Transverse colon (tissue), 4 donors: ENCODE data around the gene FSCN2. TPM values are rescaled to one million over a fixed set of nuclear protein-coding genes. Genes with fewer than 3 reads are reported as not detected.
"Not testable (repeated sequence)": the region's sequence is repeated elsewhere in the genome, so short reads cannot be mapped to it uniquely, and the experiment has no call there.

Experiments used
- DNase-seq: peaks from one replicate; pipeline ENCODE4 v3.0.0-alpha.2; 2019
- H3K27ac ChIP-seq, 4 donors: fragments of 200-600 bp; sonication (generic); 2 replicates each; pipeline ENCODE4 v1.5.1; 2016 to 2018; ENCODE audit warnings: inconsistent platforms in 4 of 4
- H3K27me3 ChIP-seq: fragments of 200-600 bp; sonication (generic); 2 replicates; pipeline ENCODE4 v1.5.1; 2017; ENCODE audit warnings: inconsistent platforms
- H3K36me3 ChIP-seq, 4 donors: fragments of 200-600 bp; sonication (generic); 2 replicates each; pipeline ENCODE4 v1.5.1; 2017 to 2019; ENCODE audit warnings: inconsistent platforms in 4 of 4
- H3K4me1 ChIP-seq, 4 donors: fragments of 200-600 bp; sonication (generic); 2 replicates each; pipeline ENCODE4 v1.5.1; 2017 to 2020; ENCODE audit warnings: inconsistent platforms in 4 of 4
- H3K4me3 ChIP-seq, 4 donors: fragments of 200-600 bp; sonication (generic); 1 replicate in 1 of 4; 2 replicates in 3 of 4; pipeline versions ENCODE4 v1.5.1 to v1.6.1; 2017 to 2019; ENCODE audit warnings: inconsistent platforms in 4 of 4
- H3K9me3 ChIP-seq, 2 donors: fragments of 200-600 bp; sonication (generic); 2 replicates each; pipeline ENCODE4 v1.5.1; 2017 to 2019; ENCODE audit warnings: inconsistent platforms in 2 of 2
- CTCF ChIP-seq, 5 experiments: fragments of 200-600 bp in 3 of 5; fragments of 450-650 bp in 2 of 5; sonication (generic) in 3 of 5; IDR thresholded peaks; 1 replicate in 2 of 5; 2 replicates in 3 of 5; pipeline ENCODE4 v1.5.1; 2016 to 2017; ENCODE audit warnings: antibody characterized with exemption in 5 of 5, inconsistent platforms in 3 of 5, mild to moderate bottlenecking in 2 of 5, moderate library complexity in 1 of 5
- EP300 ChIP-seq: sonication (generic); formaldehyde crosslinking; IDR thresholded peaks from one replicate; pipeline ENCODE4 v1.6.1; 2017; ENCODE audit warnings: antibody characterized with exemption, low read depth
- POLR2A ChIP-seq: fragments of 450-650 bp; IDR thresholded peaks from one replicate; pipeline ENCODE4 v1.6.1; 2016; ENCODE audit warnings: antibody characterized with exemption, mild to moderate bottlenecking, moderate library complexity
- POLR2AphosphoS5 ChIP-seq, 3 donors: sonication (generic); formaldehyde crosslinking; IDR thresholded peaks; one replicate each; pipeline ENCODE4 v1.6.1; 2016; ENCODE audit warnings: antibody characterized with exemption in 3 of 3
- WGBS, 2 donors: methylation state at CpG; one replicate each; pipeline ENCODE4 v1.1.5; 2018; ENCODE audit warnings: low coverage in 1 of 2; 5-methylcytosine and 5-hydroxymethylcytosine counted together
- in situ Hi-C, 4 donors: fragments of 200-750 bp; cut with MboI; loops; one replicate each; pipeline versions ENCODE4 v1.15.0 to v1.15.1; 2017; ENCODE audit warnings: low sequenced_read_pairs in 3 of 4, low pct_ligation_motif_present in 1 of 4, low pct_unique_long_range_greater_than_20kb in 1 of 4
- intact Hi-C: fragments of 100-400 bp; cut with DNase I; formaldehyde crosslinking; loops from one replicate; pipeline ENCODE4 v1.15.1; 2023; ENCODE audit warnings: low total_unique reads
- small RNA-seq, 4 donors: library from RNA; depleted of rRNA; stranded (forward); fragments of <200 nt; gene quantifications; one replicate each; pipeline ENCODE3, GENCODE V24; 2016
- total RNA-seq, 4 donors: library from RNA; depleted of rRNA; stranded (reverse); fragments of >200 nt; gene quantifications; one replicate each; pipeline ENCODE4 v1.1.0, GENCODE V29; 2016

FSCN2 gene
- total RNA-seq, 4 donors from 2014 or later, result 2.3 to 36.4 (median 17.2) TPM

DNA sequence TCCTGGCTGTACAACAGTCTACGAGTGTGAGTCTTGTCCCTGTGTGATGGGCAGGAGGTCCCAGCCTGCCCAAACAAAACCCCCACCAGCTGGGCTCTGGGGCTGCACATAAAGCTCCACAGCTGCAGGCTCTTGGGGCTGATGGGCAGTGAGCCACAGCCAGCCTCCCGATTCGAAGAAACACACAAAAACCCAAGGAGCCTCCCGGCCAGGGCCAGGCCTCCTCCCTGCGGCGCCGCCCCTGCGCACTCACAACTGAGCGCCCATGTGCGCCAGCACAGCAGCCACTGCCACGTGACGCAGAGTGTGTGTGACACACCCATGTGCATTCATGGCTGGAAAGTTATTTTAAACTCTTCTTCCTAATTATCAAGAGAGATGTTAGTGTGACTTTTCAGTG lies 54.6 kb downstream of the FSCN2 start:
- no peaks in the 10 kb centered on the region for H3K9me3 ChIP-seq
- no peak overlapping the region for H3K4me3 ChIP-seq
- in situ Hi-C loops, result no loop called here
- TF ChIP-seq POLR2A (no peak), EP300 (no peak), POLR2AphosphoS5 (IDR thresholded peaks at IDR 0.05) (no peak), CTCF (IDR thresholded peaks at IDR 0.05) (no peak)
- intact Hi-C loops, result no loop called here
- H3K4me1 ChIP-seq, result no peaks in the 10 kb centered on the region
- H3K27me3 ChIP-seq, result no peaks in the 10 kb centered on the region
- H3K36me3 ChIP-seq, result peaks cover 0 to 42% (median 21%) of the 10 kb centered on the region in 4 donors
- peak overlapping the region in 1 of 4 donors; percentile 8 for H3K27ac ChIP-seq
- 89% methylated on average over 12 of the region's 12 CpGs; no CpG with 5 or more reads in 1 of the 2 donors for WGBS, 2 donors
- no peak for DNase-seq

DNA sequence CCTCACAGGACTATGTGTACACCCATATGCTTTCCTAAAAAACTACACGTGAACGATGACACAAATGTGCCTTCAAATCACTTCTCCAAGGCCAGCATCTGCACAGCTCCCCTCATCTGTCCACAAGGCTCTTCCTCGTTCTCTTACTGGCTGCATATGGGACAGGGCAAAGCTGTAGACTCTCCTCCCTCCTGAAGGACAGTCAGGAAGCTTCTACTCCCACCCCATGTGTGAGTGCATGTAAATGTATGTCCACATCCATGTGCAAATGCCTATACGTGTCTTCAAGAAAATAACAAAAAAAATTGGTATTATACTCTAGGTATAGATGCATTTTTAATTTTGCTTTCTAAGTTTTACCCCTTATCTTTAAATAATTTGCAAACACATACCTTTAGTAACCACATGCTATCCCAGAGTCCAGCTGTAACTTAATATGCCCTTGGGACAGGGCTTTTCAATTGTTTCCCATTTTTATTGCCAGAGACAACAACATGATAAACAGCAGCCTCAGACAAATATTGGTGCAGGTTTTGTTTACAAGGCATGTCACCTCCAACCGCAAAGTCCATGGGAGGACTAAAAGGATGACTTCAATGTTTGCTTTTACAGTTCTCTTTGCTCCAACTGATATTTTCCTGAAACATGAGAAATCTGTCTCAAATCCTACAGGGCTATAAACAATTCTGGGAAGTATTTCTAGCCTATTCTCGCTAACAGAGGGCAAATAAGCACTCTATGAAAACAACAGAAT lies 55.6 kb downstream of the FSCN2 start:
- Histone ChIP-seq H3K27me3 (no peaks in the 10 kb centered on the region), H3K4me1 (no peaks in the 10 kb centered on the region), H3K27ac (no peak overlapping the region), H3K4me3 (no peak overlapping the region), H3K9me3 (no peaks in the 10 kb centered on the region), H3K36me3 (peaks cover 0 to 52% (median 21%) of the 10 kb centered on the region in 4 donors)
- intact Hi-C loops, result no loop called here
- WGBS, 2 donors, result 87% methylated on average over 3 to 6 of the region's 6 CpGs
- TF ChIP-seq POLR2A (no peak), EP300 (no peak), CTCF (IDR thresholded peaks at IDR 0.05) (no peak), POLR2AphosphoS5 (IDR thresholded peaks at IDR 0.05) (no peak)
- no peak for DNase-seq
- in situ Hi-C loops, result no loop called here

- intact Hi-C loops, H3K4me3 ChIP-seq, H3K27me3 ChIP-seq, DNase-seq, H3K4me1 ChIP-seq, in situ Hi-C loops, H3K9me3 ChIP-seq, H3K27ac ChIP-seq: not testable (repeated sequence)
- peaks cover 0 to 59% (median 21%) of the 10 kb centered on the region in 4 donors for H3K36me3 ChIP-seq
- 91 to 95% methylated on average over 12 to 14 of the region's 14 CpGs for WGBS, 2 donors
These were observed 56.6 kb downstream of the FSCN2 start for GRCh38 chr17:81584771-81585170.

GRCh38 chr17:81586096-81586495 lies 57.9 kb downstream of the FSCN2 start:
- in situ Hi-C loops, result no loop called here
- Histone ChIP-seq H3K4me3 (no peak overlapping the region), H3K27me3 (no peaks in the 10 kb centered on the region), H3K4me1 (no peaks in the 10 kb centered on the region), H3K27ac (no peak overlapping the region), H3K9me3 (no peaks in the 10 kb centered on the region), H3K36me3 (peaks cover 0 to 61% (median 21%) of the 10 kb centered on the region in 4 donors)
- intact Hi-C loops, result no loop called here
- no peak for DNase-seq
- WGBS, 2 donors, result 92% methylated on average over 4 of the region's 4 CpGs; no CpG with 5 or more reads in 1 of the 2 donors
- no peak for TF ChIP-seq POLR2A

Small RNAs within 50 kb of the gene (small RNA-seq; reads per million reads assigned to genes)
- 0 reads per million in 4 donors for gene RF00019

Other genes with a start within 250 kb of the FSCN2 start
- gene SLC38A10, start 233.1 kb upstream of the FSCN2 start, total RNA-seq, result 100 to 1,000 TPM in 2 of 4 donors, 10 to 100 TPM in 2; 94.9 to 113 (median 98.9) TPM
- gene BAHCC1, start 132.9 kb upstream of the FSCN2 start, total RNA-seq, result 100 to 1,000 TPM in 1 of 4 donors, 10 to 100 TPM in 2, 1 to 10 TPM in 1; 8.7 to 133 (median 12.4) TPM
- gene ACTG1, start 15.6 kb upstream of the FSCN2 start, total RNA-seq, result 1,000 to 10,000 TPM; 2,099 to 4,882 (median 4,009) TPM
- gene FAAP100, start 24.0 kb downstream of the FSCN2 start, total RNA-seq, result 10 to 100 TPM; 26.2 to 90.5 (median 37.4) TPM
- 100 to 1,000 TPM in 1 of 4 donors, 10 to 100 TPM in 3; 59.9 to 323 (median 84.6) TPM for gene NPLOC4, start 108.7 kb downstream of the FSCN2 start, total RNA-seq
- gene TSPAN10, start 108.8 kb downstream of the FSCN2 start, total RNA-seq, result under 1 TPM in 2 of 4 donors, not detected in 2; 0.48 to 0.55 TPM
- not detected for gene PDE6G, start 128.2 kb downstream of the FSCN2 start, total RNA-seq
- gene OXLD1, start 138.2 kb downstream of the FSCN2 start, total RNA-seq, result 10 to 100 TPM; 21.4 to 63.6 (median 41.2) TPM
- gene CCDC137, start 138.4 kb downstream of the FSCN2 start, total RNA-seq, result 10 to 100 TPM in 3 of 4 donors, 1 to 10 TPM in 1; 7.6 to 21.3 (median 13.5) TPM
- 10 to 100 TPM; 16.3 to 52.0 (median 33.1) TPM for gene ARL16, start 155.4 kb downstream of the FSCN2 start, total RNA-seq
- 100 to 1,000 TPM in 3 of 4 donors, 10 to 100 TPM in 1; 96.1 to 205 (median 150) TPM for gene HGS, start 155.6 kb downstream of the FSCN2 start, total RNA-seq
- 100 to 1,000 TPM in 3 of 4 donors, 10 to 100 TPM in 1; 75.4 to 206 (median 114) TPM for gene MRPL12, start 175.0 kb downstream of the FSCN2 start, total RNA-seq
- gene SLC25A10, start 183.9 kb downstream of the FSCN2 start, total RNA-seq, result 10 to 100 TPM; 25.1 to 64.8 (median 46.6) TPM